ENCODE measurements around the gene SHKBP1.

SHKBP1 gene

DNA sequence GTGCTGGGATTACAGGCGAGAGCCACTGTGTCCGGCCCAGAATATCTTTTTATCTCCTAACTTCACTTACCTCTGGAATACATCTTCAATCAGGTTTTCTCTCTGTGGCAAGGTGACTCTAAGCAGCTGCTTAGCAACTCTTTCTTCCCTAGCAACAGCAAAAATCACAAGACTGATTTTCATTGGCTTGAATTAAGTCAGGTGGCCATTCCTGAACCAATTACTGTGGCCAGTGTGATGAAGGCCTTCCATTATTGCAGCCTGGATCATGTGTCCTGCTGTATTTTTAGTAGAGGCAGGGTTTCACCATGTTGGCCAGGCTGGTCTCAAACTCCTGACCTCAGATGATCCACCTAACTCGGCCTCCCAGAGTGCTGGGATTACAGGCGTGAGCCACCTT is 15.5 kb downstream of the SHKBP1 start:
- H3K27ac ChIP-seq = peak overlapping the region; percentile 54
- TF ChIP-seq CTCF (IDR thresholded peaks at IDR 0.05) (no peak), ZFX (IDR thresholded peaks at IDR 0.05; ENCODE audit: borderline replicate concordance) (no peak)

DNA sequence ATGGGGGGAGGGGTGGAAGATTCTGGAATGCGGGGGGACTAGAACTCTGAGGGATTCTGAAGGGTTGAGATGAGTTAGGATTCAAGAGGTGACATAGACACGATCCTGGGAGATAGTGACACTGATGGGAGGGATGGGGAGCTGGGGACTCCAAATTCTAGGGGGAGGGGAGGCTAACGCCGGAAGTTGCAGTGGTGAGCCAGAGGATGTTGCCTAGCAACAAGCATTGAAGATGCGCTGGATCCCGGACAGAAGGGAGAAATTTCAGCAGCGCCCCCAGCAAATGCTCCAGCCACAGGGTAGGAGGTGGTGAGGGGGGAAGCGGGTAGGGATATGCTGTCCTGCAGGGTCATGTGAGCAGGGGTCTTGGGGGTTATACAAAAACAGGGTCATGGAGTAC is 17.6 kb downstream of the SHKBP1 start:
- TF ChIP-seq ZFX (IDR thresholded peaks at IDR 0.05; ENCODE audit: borderline replicate concordance) (no peak), CTCF (IDR thresholded peaks at IDR 0.05) (no peak)
- H3K27ac ChIP-seq = no peak overlapping the region

DNA sequence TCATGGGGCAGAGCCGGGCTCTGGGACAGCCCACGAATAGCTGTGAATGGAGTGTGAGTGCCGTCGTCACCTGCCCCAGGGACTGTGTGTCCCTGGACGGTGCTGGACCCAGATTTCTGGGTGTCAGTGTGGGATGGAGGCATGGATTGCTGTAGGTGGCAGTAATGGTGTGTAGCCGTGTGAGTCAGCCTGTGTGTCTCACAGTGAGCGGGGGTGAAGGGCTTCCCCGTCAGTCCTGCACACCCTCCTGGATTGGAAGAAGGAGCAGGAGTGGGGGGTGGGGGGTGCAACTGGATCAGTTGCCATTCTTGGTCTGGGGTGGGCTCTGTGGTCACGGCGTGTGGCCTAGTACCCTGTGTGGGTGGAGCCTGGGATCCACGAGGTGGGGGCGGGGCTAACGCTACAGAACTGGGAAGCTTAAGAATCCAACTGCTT is 18.0 kb downstream of the SHKBP1 start:
- no peak overlapping the region for H3K27ac ChIP-seq
- no peak for TF ChIP-seq ZFX (IDR thresholded peaks at IDR 0.05; ENCODE audit: borderline replicate concordance)
- TF ChIP-seq CTCF (IDR thresholded peaks at IDR 0.05) = no peak

DNA sequence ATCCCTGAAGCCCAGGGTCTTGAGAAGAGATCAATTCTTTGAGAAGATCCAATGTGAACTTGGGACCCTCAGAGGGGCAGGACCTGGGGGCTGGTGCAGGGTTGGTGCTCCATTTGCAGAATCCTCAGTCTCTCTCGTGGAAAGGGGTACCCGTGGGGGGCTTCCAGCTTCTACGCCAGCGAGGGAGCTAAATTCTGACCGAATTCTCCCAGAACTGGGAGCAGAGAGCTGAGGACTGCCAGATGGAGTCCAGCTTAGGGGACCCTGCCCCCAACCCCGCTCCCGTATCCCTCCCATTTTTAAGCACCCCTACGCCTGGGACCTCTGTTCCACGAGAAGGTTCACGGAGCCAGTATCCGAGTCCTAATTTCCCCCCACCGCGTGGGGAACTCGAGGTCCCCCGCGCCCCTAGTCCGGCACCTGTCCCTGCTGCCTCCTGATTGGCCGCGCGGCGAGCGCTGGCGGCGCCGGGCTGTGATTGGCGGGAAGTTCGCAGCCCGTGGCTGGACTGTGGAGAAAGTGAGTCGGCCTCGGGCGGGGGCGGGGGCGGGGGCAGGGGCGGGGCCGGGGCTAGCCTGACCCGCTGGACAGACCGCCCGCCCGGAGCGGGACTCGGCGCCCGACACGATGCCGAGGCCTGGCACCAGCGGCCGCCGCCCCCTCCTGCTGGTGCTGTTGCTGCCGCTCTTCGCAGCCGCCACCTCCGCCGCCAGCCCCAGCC is 20.1 kb downstream of the SHKBP1 start:
- TF ChIP-seq CTCF (IDR thresholded peaks at IDR 0.05) (no peak), ZFX (IDR thresholded peaks at IDR 0.05; ENCODE audit: borderline replicate concordance) (no peak)
- H3K27ac ChIP-seq = peak overlapping the region; percentile 56; the same call in 1 of the 2 replicates

- peak overlapping the region; percentile 56; the same call in 1 of the 2 replicates for H3K27ac ChIP-seq
- no peak for TF ChIP-seq CTCF (IDR thresholded peaks at IDR 0.05)
- no peak for TF ChIP-seq ZFX (IDR thresholded peaks at IDR 0.05; ENCODE audit: borderline replicate concordance)
Measured at GRCh38 chr19:40597329-40597838, 20.7 kb downstream of the SHKBP1 start.

GRCh38 chr19:40598121-40598917 is 21.6 kb downstream of the SHKBP1 start:
- no peak for TF ChIP-seq ZFX (IDR thresholded peaks at IDR 0.05; ENCODE audit: borderline replicate concordance)
- TF ChIP-seq CTCF (IDR thresholded peaks at IDR 0.05) = peak; percentile 97
- H3K27ac ChIP-seq = peak overlapping the region; percentile 56

DNA sequence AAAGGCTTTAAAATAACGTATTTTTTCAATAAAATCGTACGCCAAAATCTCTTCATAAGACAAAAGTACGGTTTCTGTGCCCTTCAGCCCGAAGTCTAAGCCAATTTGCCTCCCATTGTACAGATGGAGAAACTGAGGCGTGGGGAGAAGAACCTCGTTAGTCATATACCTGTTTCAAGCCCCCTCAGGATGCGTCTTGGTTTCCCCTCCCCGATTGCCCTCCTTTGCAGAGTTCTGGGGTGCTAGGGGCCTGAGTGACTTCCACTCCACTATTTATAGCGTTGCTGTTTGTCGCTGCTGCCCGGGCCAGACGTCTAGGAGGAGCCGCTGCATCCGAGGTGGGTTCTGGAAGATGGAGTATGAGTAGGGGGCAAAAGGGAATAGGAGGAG is 22.2 kb downstream of the SHKBP1 start:
- TF ChIP-seq CTCF (IDR thresholded peaks at IDR 0.05) (peak; percentile 45), ZFX (IDR thresholded peaks at IDR 0.05; ENCODE audit: borderline replicate concordance) (no peak)
- H3K27ac ChIP-seq = peak overlapping the region; percentile 30; the same call in 1 of the 2 replicates
